Stimulated activated CD4-positive, alpha-beta T cell treated with anti-CD3 and anti-CD28 coated beads, Interleukin-1b, Interleukin-23, amount 100 ng/mL, for 24 hours (primary cell): ENCODE data around the gene OR13C9.
"Not testable (repeated sequence)": the region's sequence is repeated elsewhere in the genome, so short reads cannot be mapped to it uniquely, and the experiment has no call there.

Experiments used
- DNase-seq, 4 experiments: peaks; one replicate each; pipeline ENCODE4 v3.0.0-alpha.2; 2020; ENCODE audit warnings: low read depth in 4 of 4, low spot score in 1 of 4

Gene OR13C9

DNA sequence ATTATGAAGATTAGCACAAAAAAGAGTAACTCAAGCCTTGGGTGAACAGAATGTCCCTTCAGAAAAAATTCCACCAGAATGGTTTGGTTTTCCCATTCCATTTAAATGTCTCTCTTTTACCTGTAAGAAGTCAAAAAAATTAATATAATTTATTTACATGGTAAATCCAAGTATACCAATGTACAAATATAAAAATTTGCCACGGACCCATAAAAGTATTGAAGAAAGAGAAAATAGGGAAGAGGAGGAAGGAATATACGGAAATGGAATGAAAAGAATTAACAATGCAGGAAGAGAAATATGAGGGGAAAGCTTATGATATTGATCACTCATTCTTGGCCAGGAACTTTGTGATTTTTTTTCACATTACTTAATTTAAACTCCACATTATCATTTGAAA is at the start of gene OR13C9:
Gene OR13C9 (minus strand): TSS at position 101 of the 400 bp plus-strand sequence. CDS start 0 bp downstream, at position 101.
- DNase-seq, result no peak

- no peak for DNase-seq
Measured at GRCh38 chr9:104658496-104659195, 40.6 kb upstream of the OR13C9 start.

GRCh38 chr9:104635456-104635855 is 17.5 kb upstream of the OR13C9 start:
- DNase-seq, result no peak

- no peak for DNase-seq
Measured at GRCh38 chr9:104633976-104634520, 16.0 kb upstream of the OR13C9 start.

DNA sequence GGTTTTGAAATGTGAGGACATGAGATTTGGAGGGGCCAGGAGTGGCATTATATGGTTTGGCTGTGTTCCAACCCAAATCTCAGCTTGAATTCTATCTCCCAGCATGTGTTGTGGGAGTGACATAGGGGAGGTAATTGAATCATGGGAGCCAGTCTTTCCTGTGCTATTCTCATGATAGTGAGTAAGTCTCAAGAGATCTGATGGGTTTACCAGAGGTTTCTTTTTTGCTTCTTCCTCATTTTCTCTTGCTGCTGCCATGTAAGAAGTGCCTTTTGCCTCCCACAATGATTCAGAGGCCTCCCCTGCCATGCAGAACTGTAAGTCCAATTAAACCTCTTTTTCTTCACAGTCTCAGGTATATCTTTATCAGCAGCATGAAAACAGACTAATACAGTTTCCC is 8.0 kb upstream of the OR13C9 start:
- not testable (repeated sequence) for DNase-seq

- DNase-seq, result no peak
Measured at GRCh38 chr9:104617418-104617817, 586 bp downstream of the OR13C9 start.

- DNase-seq, result no peak
Measured at GRCh38 chr9:104611213-104611612, 6.8 kb downstream of the OR13C9 start.

DNA sequence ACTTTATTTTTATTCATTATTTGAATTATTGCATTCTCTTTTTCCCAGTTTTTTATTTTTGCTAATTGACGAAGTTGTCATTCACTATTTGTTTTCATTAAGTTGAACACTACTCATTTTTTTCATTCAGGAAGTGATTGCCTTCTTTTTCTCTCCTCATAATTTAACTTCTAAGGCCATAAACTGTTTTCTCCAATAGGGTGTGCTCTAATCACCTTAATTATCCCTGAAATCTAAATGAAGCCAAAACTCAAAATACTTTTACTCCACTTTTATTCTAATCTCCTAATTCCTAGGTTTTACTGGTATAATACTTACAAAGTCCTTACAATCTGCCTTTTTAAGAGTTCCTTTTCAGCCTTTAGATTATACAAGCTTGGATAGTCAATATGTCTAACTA is 9.7 kb downstream of the OR13C9 start:
- no peak for DNase-seq

- no peak for DNase-seq
Measured at GRCh38 chr9:104606152-104606551, 11.9 kb downstream of the OR13C9 start.

DNA sequence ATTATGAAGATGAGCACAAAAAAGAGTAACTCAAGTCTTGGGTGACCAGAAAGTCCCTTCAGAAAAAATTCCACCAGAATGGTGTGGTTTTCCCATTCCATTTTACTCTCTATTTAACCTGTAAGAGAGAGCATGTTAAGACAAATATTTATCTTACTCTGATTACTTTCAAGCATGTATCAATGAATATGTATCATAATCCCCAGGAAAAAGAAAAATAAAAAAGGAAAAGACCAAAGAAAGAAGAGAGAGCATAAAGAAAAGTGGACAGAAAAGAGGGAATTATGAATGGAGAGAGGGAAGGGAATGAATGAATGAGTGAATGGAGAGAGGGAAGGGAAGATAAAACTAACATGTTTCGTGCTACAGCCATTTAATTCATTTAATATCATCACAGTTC is 12.5 kb downstream of the OR13C9 start, which contains the start of gene OR13C2:
Gene OR13C2 (minus strand): TSS at position 101 of the 400 bp plus-strand sequence. CDS start 0 bp downstream, at position 101.
- DNase-seq, result not testable (repeated sequence)

DNA sequence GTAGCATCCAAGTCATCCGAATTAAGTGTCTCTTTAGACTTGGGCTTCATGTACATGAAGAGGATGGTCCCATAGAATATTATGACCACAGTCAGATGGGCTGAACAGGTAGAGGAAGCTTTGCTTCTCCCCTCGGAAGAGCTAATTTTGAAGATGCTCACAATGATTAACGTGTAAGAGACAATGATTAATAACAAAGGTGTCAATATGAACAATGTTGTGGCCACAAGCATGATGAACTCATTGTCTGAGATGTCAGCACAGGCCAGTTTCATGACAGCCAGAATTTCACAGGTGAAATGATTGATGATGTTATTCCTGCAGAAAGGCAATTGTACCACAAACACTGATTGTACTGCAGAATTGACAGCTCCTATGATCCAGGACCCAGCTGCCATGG is 13.2 kb downstream of the OR13C9 start:
- no peak for DNase-seq

GRCh38 chr9:104599313-104599712 is 18.7 kb downstream of the OR13C9 start, which contains the start of gene OR13C5:
TSS of gene OR13C5 (minus strand) at chr9:104599413. CDS start at chr9:104599413, 0 bp downstream.
- not testable (repeated sequence) for DNase-seq

DNA sequence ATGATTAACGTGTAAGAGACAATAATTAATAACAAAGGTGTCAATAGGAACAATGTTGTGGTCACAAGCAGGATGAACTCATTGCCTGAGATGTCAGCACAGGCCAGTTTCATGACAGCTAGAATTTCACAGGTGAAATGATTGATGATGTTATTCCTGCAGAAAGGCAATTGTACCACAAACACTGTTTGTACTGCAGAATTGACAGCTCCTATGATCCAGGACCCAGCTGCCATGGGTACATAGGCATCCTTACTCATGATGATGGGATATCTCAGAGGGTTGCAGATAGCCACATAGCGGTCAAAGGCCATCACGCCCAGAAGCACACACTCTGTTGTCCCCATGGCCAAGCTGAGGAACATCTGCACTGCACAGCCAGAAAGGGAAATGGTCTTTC is 19.3 kb downstream of the OR13C9 start:
- DNase-seq, result not testable (repeated sequence)

- DNase-seq, result no peak
Measured at GRCh38 chr9:104589626-104590025, 28.4 kb downstream of the OR13C9 start.

DNA sequence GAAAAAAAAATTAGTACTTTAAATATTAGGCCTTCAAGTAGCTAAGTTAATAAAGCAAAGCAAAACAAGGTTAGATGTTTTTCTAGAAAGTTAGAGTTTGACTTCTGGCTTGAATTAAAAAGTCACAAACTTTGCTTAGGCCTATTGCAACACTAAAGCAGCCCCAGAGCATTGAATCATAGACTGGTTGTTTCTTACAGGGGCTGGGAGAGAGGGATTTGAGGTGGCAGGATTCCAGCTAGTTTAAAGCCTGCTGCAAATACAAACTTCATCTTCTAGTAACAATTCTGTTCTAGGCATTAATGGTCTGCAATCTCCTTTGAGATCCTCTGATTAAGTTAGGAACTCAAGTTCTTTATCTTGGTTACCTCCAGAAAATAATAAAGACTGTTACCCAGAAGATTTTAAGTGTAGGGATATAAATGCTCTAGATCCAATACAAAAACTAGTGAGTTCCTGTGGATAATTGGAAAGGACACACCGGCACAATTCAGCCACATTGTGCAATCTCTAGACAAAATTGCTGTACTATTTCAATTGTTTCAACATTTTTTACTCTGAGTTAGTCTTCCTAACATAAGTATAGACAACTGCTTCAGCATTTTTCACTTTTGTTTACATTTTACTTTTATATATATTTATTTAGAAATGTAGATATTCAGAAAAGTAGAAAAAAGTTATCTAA is 31.4 kb downstream of the OR13C9 start:
- DNase-seq, result no peak

DNA sequence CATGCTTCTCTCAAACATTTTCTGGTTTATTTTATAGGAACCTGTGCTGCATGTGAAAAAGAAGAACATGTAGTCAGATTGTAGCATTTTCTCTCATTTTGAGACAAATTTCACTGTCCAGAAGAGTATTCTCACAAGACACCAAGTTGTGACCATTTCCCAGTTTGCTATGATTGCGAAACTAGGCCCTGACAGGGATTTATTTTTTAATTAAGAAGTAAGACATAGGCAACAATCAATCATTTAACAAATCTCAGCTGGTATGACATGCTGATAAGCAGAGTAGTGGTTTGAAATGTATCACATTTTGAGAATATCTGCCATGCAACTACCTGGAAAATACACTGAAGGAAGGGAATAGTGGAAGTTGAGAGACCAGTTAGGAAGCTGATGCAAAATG is 37.4 kb downstream of the OR13C9 start:
- no peak for DNase-seq

- no peak for DNase-seq
Measured at GRCh38 chr9:104577263-104577662, 40.7 kb downstream of the OR13C9 start.

GRCh38 chr9:104575456-104575855 is 42.5 kb downstream of the OR13C9 start:
- no peak for DNase-seq

DNA sequence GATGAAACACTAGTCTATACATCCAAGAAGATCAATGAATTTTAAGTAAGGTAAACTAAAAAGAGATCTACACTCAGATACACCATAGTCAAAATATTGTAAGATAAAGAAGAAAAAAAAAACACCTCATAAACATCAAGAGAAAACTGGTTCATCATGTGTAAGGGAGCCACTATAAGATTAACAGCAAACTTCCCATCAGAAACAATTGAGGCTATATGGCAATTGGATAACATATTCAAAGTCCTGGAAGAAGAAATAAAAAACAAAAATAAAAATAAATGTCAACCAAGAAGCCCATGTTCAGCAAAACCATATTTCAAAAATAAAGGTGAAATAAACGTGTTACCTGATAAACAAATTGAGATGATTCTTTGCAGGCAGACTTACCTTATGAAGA is 45.4 kb downstream of the OR13C9 start:
- DNase-seq, result no peak

DNA sequence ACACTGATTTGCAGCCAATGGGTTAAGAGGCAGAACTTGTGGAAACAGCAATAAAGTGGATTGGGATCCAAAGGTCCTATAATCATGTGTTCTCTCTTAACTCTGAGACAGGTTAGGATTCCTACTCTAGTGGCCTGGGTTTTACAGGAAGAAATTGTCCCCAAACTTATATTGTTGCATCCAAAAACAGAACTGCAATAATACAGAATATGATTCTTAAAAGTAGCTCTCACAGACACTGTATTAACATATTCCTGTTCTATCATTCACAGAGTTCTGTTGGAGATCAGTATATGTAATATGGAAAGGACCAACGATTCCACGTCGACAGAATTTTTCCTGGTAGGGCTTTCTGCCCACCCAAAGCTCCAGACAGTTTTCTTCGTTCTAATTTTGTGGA is 49.1 kb downstream of the OR13C9 start, which contains the start of gene OR13C8:
Gene OR13C8 (plus strand): TSS at position 301 of the 400 bp plus-strand sequence. CDS start 0 bp downstream, at position 301.
- DNase-seq, result no peak
